Astrocyte of the cerebellum (primary cell): ENCODE data around the gene FRMD4B.

Experiments used
- DNase-seq: peaks from one replicate; pipeline ENCODE4 v3.0.0-alpha.2; 2011; ENCODE audit warnings: low read depth
- H3K4me3 ChIP-seq: 2 replicates; pipeline ENCODE4 v1.5.1; 2011; ENCODE audit warnings: mild to moderate bottlenecking, low read depth, low read length, moderate library complexity
- in situ Hi-C: cut with HindIII; loops from 2 replicates; pipeline ENCODE4 v1.10.0; 2017; ENCODE audit warnings: low sequenced_read_pairs
- TF ChIP-seq, protein P1 (sequence below): IDR thresholded peaks from 2 replicates; pipeline ENCODE4 v1.5.1; 2012; ENCODE audit warnings: low read length, low read depth, moderate library complexity, mild to moderate bottlenecking; ENCODE audit errors: missing control alignments

FRMD4B gene

DNA sequence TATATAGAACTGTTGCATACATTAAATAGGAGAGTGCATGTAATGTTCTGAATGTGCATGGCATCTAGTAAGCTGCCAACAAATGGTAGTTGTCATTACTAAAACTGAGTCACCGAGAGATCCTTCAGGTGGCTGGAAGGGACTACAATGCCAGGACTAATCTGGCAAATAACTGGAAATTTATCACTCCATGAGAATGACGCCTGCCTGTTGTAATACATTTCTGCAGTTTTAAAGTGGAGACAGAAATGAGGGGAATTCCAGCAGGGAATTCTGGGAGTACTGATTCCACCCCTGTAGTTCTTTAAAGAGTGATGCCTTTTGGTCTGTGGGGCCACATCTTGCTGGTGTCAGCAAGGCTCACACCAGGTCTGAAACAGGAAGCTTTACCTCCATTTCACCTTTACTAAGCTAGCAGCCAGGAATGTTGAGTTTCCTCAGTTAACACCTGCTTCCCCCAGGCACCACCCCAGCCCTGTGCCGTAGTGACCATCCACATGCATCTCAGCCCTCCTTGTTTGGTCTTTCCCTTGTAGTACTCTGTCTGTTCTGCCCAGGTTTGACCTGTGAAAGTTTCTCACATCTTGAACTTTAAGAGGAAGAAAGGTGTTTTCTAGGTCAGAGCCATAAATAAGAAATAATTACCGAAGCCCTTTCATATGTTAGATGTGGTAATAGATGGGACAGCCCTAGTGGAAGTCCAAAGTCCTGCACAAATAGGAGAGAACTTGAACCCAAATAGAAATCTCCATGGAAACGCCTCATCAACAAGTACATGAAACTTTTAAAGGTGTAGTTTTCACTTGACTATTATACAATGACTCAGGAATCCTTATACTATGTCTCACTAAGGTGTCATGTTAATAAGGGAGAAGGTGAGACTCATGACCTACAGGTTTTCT, 206.8 kb downstream of the FRMD4B start:
- in situ Hi-C loops, result no loop called here
- H3K4me3 ChIP-seq, result no peak overlapping the region
- TF ChIP-seq, protein P1, sequence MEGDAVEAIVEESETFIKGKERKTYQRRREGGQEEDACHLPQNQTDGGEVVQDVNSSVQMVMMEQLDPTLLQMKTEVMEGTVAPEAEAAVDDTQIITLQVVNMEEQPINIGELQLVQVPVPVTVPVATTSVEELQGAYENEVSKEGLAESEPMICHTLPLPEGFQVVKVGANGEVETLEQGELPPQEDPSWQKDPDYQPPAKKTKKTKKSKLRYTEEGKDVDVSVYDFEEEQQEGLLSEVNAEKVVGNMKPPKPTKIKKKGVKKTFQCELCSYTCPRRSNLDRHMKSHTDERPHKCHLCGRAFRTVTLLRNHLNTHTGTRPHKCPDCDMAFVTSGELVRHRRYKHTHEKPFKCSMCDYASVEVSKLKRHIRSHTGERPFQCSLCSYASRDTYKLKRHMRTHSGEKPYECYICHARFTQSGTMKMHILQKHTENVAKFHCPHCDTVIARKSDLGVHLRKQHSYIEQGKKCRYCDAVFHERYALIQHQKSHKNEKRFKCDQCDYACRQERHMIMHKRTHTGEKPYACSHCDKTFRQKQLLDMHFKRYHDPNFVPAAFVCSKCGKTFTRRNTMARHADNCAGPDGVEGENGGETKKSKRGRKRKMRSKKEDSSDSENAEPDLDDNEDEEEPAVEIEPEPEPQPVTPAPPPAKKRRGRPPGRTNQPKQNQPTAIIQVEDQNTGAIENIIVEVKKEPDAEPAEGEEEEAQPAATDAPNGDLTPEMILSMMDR, result no peak
- no peak for DNase-seq

DNA sequence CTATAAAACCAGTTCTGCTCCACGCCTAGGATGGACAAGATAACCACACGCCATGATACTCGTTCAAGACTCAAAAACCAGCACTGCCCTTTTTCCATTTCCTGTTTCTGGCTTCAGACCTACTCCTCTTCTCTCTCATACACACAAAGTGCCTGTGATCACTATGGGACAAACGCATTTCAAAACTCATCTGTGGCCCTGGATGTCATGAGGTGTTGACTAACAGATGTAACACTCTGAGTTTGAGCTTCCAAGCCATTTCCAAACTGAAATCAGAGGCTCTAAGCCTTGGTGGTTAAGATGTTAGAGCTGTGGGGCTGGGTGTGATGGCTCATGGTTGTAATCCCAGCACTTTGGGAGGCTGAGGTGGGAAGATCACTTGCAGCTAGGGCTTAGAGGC, 207.8 kb downstream of the FRMD4B start:
- TF ChIP-seq, protein P1, result no peak
- H3K4me3 ChIP-seq, result no peak overlapping the region
- in situ Hi-C loops, result no loop called here
- no peak for DNase-seq

DNA sequence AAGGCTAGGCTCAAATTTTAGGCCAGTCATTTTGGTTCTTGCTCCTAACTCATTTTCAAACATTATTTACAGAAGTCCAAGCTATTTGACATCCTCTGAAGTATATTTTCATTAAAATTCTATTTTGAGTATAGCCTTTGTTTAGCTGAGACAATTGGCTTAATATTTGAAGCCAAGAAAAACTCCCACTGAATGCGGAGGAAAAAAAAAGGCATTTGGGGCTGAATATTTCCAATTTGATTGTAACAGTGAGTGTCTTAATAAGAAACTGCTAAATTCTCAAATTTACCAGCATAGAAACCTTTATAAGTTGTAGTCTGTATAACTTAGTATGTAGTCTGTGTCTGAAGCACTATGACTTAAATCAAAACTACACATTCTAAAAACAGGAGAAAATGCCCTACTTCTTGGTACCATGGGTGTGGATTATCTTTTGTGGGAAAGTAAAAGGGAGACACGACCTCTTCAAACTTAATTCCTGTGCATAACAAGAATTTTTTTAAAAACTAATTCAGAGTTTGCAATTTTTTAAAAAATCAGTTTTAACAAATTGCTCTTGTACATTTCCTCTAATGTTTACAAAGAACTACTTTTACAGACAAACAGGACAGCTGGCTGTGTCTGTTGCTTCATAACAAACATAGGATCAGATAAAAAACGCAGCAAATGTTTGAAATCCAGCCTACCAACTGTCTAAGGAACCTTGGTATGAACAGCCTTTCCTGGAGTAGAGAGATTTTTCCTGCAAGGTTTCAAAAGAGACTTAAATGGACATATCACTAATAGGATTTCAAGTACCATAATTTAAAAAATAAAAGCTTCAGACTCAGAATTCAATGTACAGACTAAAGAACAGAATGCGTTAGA, 210.8 kb downstream of the FRMD4B start:
- TF ChIP-seq, protein P1, result no peak
- no peak for DNase-seq
- in situ Hi-C loops, result loop anchor here (25.0 kb wide), 3 partner anchors 137 to 512 kb away; no protein-coding TSS in a partner anchor

DNA sequence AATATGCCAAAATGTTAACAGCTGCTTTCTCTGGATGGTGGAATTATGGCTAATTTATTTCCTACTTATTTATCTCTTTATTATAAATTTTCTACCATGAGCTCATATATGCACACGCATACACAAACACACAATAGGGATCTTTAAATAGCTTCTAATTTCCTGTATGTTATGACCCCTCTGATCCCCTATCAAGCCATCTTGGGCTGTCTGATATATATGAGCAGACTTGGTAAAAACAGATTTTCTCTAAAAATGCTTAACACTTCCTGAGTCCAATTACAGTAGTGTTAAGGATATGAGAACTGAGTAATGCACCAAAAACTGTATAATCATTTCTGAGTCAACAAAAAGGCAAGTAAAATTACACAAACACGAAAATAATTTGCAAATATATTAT, 211.4 kb downstream of the FRMD4B start:
- in situ Hi-C loops, result loop anchor here (25.0 kb wide), 3 partner anchors 138 to 513 kb away; no protein-coding TSS in a partner anchor
- TF ChIP-seq, protein P1, result no peak
- no peak overlapping the region for H3K4me3 ChIP-seq
- no peak for DNase-seq

More for the DNA sequence above, 210.8 kb downstream of the FRMD4B start:
- H3K4me3 ChIP-seq, result no peak overlapping the region

DNA sequence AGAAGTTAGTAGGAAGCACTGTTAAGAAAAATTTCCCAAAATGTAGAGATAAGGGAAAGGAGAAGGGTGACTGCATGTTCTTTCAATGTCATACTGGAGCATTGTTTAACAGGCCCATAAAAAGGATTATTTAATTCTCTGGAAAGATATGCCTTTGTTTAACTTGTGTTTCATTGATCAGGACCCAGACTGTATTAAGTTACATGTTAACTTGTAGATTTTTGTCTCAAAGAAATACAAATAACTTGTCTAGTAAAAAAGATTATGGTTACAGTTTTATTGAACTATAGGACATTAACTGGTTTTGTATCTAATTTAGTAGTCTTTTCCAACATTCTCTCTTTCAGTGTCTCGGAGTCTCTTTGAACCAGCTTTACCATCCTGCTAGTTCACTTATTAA, 213.8 kb downstream of the FRMD4B start:
- in situ Hi-C loops, result loop anchor here (25.0 kb wide), 3 partner anchors 140 to 515 kb away; no protein-coding TSS in a partner anchor
- DNase-seq, result no peak
- TF ChIP-seq, protein P1, result no peak
- no peak overlapping the region for H3K4me3 ChIP-seq

DNA sequence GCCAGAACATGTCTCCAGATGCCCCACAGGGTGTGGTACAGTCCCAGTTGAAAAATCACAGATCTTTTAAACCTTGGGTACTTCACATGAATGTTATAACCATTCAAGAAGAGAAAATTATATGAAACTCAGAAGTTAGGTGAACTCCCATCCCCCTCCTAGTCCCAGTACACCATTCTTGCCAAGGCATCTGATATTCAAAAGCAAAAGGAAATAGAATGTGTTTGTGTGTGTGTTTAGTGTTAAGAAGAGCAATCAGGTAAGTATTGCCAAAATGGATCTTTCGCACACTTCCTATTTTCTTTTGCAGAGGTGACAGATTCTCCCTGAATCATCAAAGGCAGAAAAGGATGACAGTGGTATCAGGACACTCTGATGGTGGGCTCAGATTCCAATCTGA, 219.4 kb downstream of the FRMD4B start:
- in situ Hi-C loops, result loop anchor here (25.0 kb wide), 3 partner anchors 146 to 521 kb away; no protein-coding TSS in a partner anchor
- no peak for DNase-seq
- TF ChIP-seq, protein P1, result no peak
- no peak overlapping the region for H3K4me3 ChIP-seq
